Memory B cell (primary cell): Measurements from ENCODE around the gene AACS.

Source experiments
- ATAC-seq: fragments of 150-1000 bp; cut with Tn5 transposase; 2 replicates; pipeline ENCODE4 v1.10.0; 2021; ENCODE audit warnings: low read depth, mild to moderate bottlenecking, moderate library complexity
- DNase-seq, 2 donors: peaks; one replicate each; pipeline ENCODE4 v3.0.0; 2022; ENCODE audit warnings: low spot score in 2 of 2
- H3K27ac Mint-ChIP-seq: one replicate; pipeline ENCODE4 v1.8.0; 2022; ENCODE audit warnings: mild to moderate bottlenecking, moderate library complexity, mixed read lengths
- H3K27me3 Mint-ChIP-seq: one replicate; pipeline ENCODE4 v1.8.0; 2022; ENCODE audit warnings: mixed read lengths
- H3K36me3 Mint-ChIP-seq: one replicate; pipeline ENCODE4 v1.8.0; 2022; ENCODE audit warnings: mild to moderate bottlenecking, mixed read lengths
- H3K4me1 Mint-ChIP-seq: one replicate; pipeline ENCODE4 v1.8.0; 2022; ENCODE audit warnings: mixed read lengths
- H3K4me3 Mint-ChIP-seq: one replicate; pipeline ENCODE4 v1.8.0; 2022; ENCODE audit warnings: mild to moderate bottlenecking, moderate library complexity, mixed read lengths
- H3K9me3 Mint-ChIP-seq: one replicate; pipeline ENCODE4 v1.8.0; 2022; ENCODE audit warnings: mixed read lengths

Gene AACS

GRCh38 chr12:125189015-125189414, 123.8 kb downstream of the AACS start:
- H3K9me3 Mint-ChIP-seq: no peaks in the 10 kb centered on the region
- H3K36me3 Mint-ChIP-seq: no peaks in the 10 kb centered on the region
- no peak overlapping the region for H3K27ac Mint-ChIP-seq
- no peak for ATAC-seq
- H3K4me1 Mint-ChIP-seq: peaks cover 9% of the 10 kb centered on the region
- H3K27me3 Mint-ChIP-seq: peaks cover 34% of the 10 kb centered on the region
- no peak for DNase-seq
- no peak overlapping the region for H3K4me3 Mint-ChIP-seq

GRCh38 chr12:125189502-125189901, 124.3 kb downstream of the AACS start:
- ATAC-seq (no peak), DNase-seq (no peak)
- Mint-ChIP-seq H3K4me1 (peaks cover 9% of the 10 kb centered on the region), H3K36me3 (no peaks in the 10 kb centered on the region), H3K27me3 (peaks cover 32% of the 10 kb centered on the region), H3K9me3 (no peaks in the 10 kb centered on the region), H3K4me3 (no peak overlapping the region), H3K27ac (no peak overlapping the region)

- no peaks in the 10 kb centered on the region for H3K9me3 Mint-ChIP-seq
- H3K36me3 Mint-ChIP-seq: no peaks in the 10 kb centered on the region
- DNase-seq: no peak
- ATAC-seq: no peak
- H3K27ac Mint-ChIP-seq: no peak overlapping the region
- no peak overlapping the region for H3K4me3 Mint-ChIP-seq
- H3K27me3 Mint-ChIP-seq: peaks cover 37% of the 10 kb centered on the region
- peaks cover 6% of the 10 kb centered on the region for H3K4me1 Mint-ChIP-seq
Measured at GRCh38 chr12:125191361-125192087, 126.3 kb downstream of the AACS start.

- DNase-seq (no peak), ATAC-seq (no peak)
- H3K4me1 Mint-ChIP-seq: peaks cover 6% of the 10 kb centered on the region
- peaks cover 36% of the 10 kb centered on the region for H3K27me3 Mint-ChIP-seq
- no peaks in the 10 kb centered on the region for H3K9me3 Mint-ChIP-seq
- H3K27ac Mint-ChIP-seq: no peak overlapping the region
- no peaks in the 10 kb centered on the region for H3K36me3 Mint-ChIP-seq
- no peak overlapping the region for H3K4me3 Mint-ChIP-seq
Measured at GRCh38 chr12:125192690-125193221, 127.5 kb downstream of the AACS start.
